Retina (tissue), 1 donor: ENCODE measurements around the gene PPP3CA.
A peak's percentile ranks its signal among the peaks of the same experiment; 100 is the strongest.
"Not testable (repeated sequence)": the region's sequence is repeated elsewhere in the genome, so short reads cannot be mapped to it uniquely, and the experiment has no call there.

ENCODE experiments used
- DNase-seq: peaks from one replicate; pipeline ENCODE4 v3.0.0-alpha.2; 2016

PPP3CA gene

GRCh38 chr4:101131058-101131457 lies 216.3 kb downstream of the PPP3CA start:
- not testable (repeated sequence) for DNase-seq

- not testable (repeated sequence) for DNase-seq
Observed at GRCh38 chr4:101128898-101129297, 218.4 kb downstream of the PPP3CA start.

GRCh38 chr4:101128473-101128872 lies 218.9 kb downstream of the PPP3CA start:
- no peak for DNase-seq

- no peak for DNase-seq
Observed at GRCh38 chr4:101127176-101127790, 220.0 kb downstream of the PPP3CA start.

GRCh38 chr4:101126059-101126458 lies 221.3 kb downstream of the PPP3CA start:
- DNase-seq = no peak

GRCh38 chr4:101125045-101125942 lies 222.0 kb downstream of the PPP3CA start:
- no peak for DNase-seq

GRCh38 chr4:101123231-101123630 lies 224.1 kb downstream of the PPP3CA start:
- DNase-seq = no peak

- DNase-seq = no peak
Observed at GRCh38 chr4:101122019-101122418, 225.3 kb downstream of the PPP3CA start.

- DNase-seq = no peak
Observed at GRCh38 chr4:101119141-101119540, 228.2 kb downstream of the PPP3CA start.

- no peak for DNase-seq
Observed at GRCh38 chr4:101118617-101119016, 228.7 kb downstream of the PPP3CA start.

GRCh38 chr4:101115887-101116286 lies 231.4 kb downstream of the PPP3CA start:
- no peak for DNase-seq

GRCh38 chr4:101114936-101115372 lies 232.4 kb downstream of the PPP3CA start:
- peak; percentile 48 for DNase-seq

GRCh38 chr4:101104312-101105052 lies 242.8 kb downstream of the PPP3CA start:
- DNase-seq = no peak

- DNase-seq = peak; percentile 7
Observed at GRCh38 chr4:101103381-101104142, 243.8 kb downstream of the PPP3CA start.

GRCh38 chr4:101102114-101102742 lies 245.1 kb downstream of the PPP3CA start:
- no peak for DNase-seq

GRCh38 chr4:101101072-101101471 lies 246.3 kb downstream of the PPP3CA start:
- no peak for DNase-seq

GRCh38 chr4:101098666-101099400 lies 248.5 kb downstream of the PPP3CA start:
- no peak for DNase-seq

GRCh38 chr4:101092609-101093008 lies 254.7 kb downstream of the PPP3CA start:
- DNase-seq = not testable (repeated sequence)

GRCh38 chr4:101089168-101089567 lies 258.2 kb downstream of the PPP3CA start:
- DNase-seq = no peak

GRCh38 chr4:101086801-101087586 lies 260.3 kb downstream of the PPP3CA start:
- no peak for DNase-seq

GRCh38 chr4:101083131-101083530 lies 264.2 kb downstream of the PPP3CA start:
- DNase-seq = no peak
